Fibroblast of lung (primary cell): ENCODE measurements around the gene KCMF1. TPM values are rescaled to one million over a fixed set of nuclear protein-coding genes. Genes with fewer than 3 reads are reported as not detected.

Experiments used
- DNase-seq, 2 donors: peaks; one replicate each; pipeline versions ENCODE4 v3.0.0 to v3.0.0-alpha.2; 2010; ENCODE audit warnings: low read depth in 2 of 2
- H2AFZ ChIP-seq: 2 replicates; pipeline ENCODE4 v1.5.1; 2012; ENCODE audit warnings: low read length, control low read depth, inconsistent platforms
- H3K27ac ChIP-seq: 2 replicates; pipeline ENCODE4 v1.5.1; 2011; ENCODE audit warnings: low read length, control low read depth; ENCODE audit not compliant: insufficient read depth
- H3K27me3 ChIP-seq: 2 replicates; pipeline ENCODE4 v1.5.1; 2011; ENCODE audit warnings: mild to moderate bottlenecking, low read length; ENCODE audit not compliant: control insufficient read depth, insufficient read depth
- H3K36me3 ChIP-seq: 2 replicates; pipeline ENCODE4 v1.5.1; 2011; ENCODE audit warnings: low read length; ENCODE audit not compliant: control insufficient read depth, insufficient read depth
- H3K4me1 ChIP-seq: 2 replicates; pipeline ENCODE4 v1.5.1; 2011; ENCODE audit warnings: low read length; ENCODE audit not compliant: control insufficient read depth, insufficient read depth; ENCODE audit errors: extremely low read depth
- H3K4me2 ChIP-seq: 2 replicates; pipeline ENCODE4 v1.5.1; 2011; ENCODE audit warnings: low read length, control low read depth; ENCODE audit not compliant: insufficient read depth; ENCODE audit errors: extremely low read depth
- H3K4me3 ChIP-seq, 4 experiments: fragments of 200-600 bp in 1 of 4; sonication (generic) in 1 of 4; replicated peaks in 1 of 4; 2 replicates each; pipeline ENCODE4 v1.5.1; 2011 to 2016; ENCODE audit warnings: low read length in 4 of 4, low read depth in 3 of 4, mild to moderate bottlenecking in 3 of 4, control low read depth in 2 of 4, inconsistent platforms in 1 of 4, mixed read lengths in 1 of 4; ENCODE audit not compliant: insufficient read depth in 1 of 4; ENCODE audit errors: control extremely low read depth in 1 of 4
- H3K79me2 ChIP-seq: 2 replicates; pipeline ENCODE4 v1.5.1; 2012; ENCODE audit warnings: mild to moderate bottlenecking, low read length, inconsistent platforms; ENCODE audit not compliant: control insufficient read depth, insufficient read depth
- H3K9ac ChIP-seq: 2 replicates; pipeline ENCODE4 v1.5.1; 2011; ENCODE audit warnings: mild to moderate bottlenecking, low read length, control low read depth; ENCODE audit not compliant: insufficient read depth
- H3K9me3 ChIP-seq: 2 replicates; pipeline ENCODE4 v1.5.1; 2012; ENCODE audit warnings: low read depth, low read length; ENCODE audit not compliant: control insufficient read depth, insufficient read depth
- H4K20me1 ChIP-seq: 2 replicates; pipeline ENCODE4 v1.5.1; 2011; ENCODE audit warnings: low read length; ENCODE audit not compliant: control insufficient read depth, insufficient read depth; ENCODE audit errors: extremely low read depth
- EZH2 ChIP-seq: IDR thresholded peaks from 2 replicates; pipeline ENCODE4 v1.5.1; 2012; ENCODE audit warnings: low read length, control low read depth, mild to moderate bottlenecking; ENCODE audit errors: missing control alignments
- polyA plus RNA-seq, 2 donors: library from polyadenylated mRNA; depleted of rRNA in 1 of 2; stranded (reverse) in 1 of 2; unstranded in 1 of 2; fragments of >200 nt; gene quantifications; 2 replicates each; pipeline ENCODE4 v1.2.1, GENCODE V29; 2011 to 2012; ENCODE audit warnings: missing spikeins in 1 of 2
- total RNA-seq: library from RNA; depleted of rRNA; stranded (reverse); fragments of >200 nt; gene quantifications from 2 replicates; pipeline ENCODE4 v1.2.1, GENCODE V29; 2014
- TF ChIP-seq, protein P1 (sequence below), 2 donors: IDR thresholded peaks in 1 of 2; conservative IDR thresholded peaks in 1 of 2; 1 replicate in 1 of 2; 2 replicates in 1 of 2; pipeline ENCODE4 v1.5.1; 2011 to 2012; ENCODE audit warnings: low read length in 2 of 2, control low read depth in 1 of 2, inconsistent platforms in 1 of 2, low read depth in 1 of 2, mild to moderate bottlenecking in 1 of 2

The KCMF1 gene
- total and polyA plus RNA-seq, 2 donors (not counting 1 experiment from before 2014, with no cell fraction given), result 61.8 to 120 TPM

GRCh38 chr2:84971510-84972206 is 697 bp downstream of the KCMF1 start:
- Histone ChIP-seq H3K27ac (peak overlapping the region; percentile 93), H3K9ac (peak overlapping the region; percentile 92), H4K20me1 (no peaks in the 10 kb centered on the region), H3K4me2 (peak overlapping the region; percentile 91), H3K27me3 (no peaks in the 10 kb centered on the region), H3K79me2 (peaks cover 80% of the 10 kb centered on the region), H3K4me3 (peak overlapping the region; percentile 82 to 93 (median 91)), H3K36me3 (no peaks in the 10 kb centered on the region), H3K4me1 (no peaks in the 10 kb centered on the region), H3K9me3 (no peaks in the 10 kb centered on the region), H2AFZ (no peak overlapping the region)
- no peak for TF ChIP-seq EZH2
- TF ChIP-seq, protein P1, sequence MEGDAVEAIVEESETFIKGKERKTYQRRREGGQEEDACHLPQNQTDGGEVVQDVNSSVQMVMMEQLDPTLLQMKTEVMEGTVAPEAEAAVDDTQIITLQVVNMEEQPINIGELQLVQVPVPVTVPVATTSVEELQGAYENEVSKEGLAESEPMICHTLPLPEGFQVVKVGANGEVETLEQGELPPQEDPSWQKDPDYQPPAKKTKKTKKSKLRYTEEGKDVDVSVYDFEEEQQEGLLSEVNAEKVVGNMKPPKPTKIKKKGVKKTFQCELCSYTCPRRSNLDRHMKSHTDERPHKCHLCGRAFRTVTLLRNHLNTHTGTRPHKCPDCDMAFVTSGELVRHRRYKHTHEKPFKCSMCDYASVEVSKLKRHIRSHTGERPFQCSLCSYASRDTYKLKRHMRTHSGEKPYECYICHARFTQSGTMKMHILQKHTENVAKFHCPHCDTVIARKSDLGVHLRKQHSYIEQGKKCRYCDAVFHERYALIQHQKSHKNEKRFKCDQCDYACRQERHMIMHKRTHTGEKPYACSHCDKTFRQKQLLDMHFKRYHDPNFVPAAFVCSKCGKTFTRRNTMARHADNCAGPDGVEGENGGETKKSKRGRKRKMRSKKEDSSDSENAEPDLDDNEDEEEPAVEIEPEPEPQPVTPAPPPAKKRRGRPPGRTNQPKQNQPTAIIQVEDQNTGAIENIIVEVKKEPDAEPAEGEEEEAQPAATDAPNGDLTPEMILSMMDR (conservative IDR thresholded peaks at IDR 0.05 in 1 of 2, IDR thresholded peaks at IDR 0.05 in 1 of 2; ENCODE audit: low read depth in 1 of 2, low read length in 2 of 2), result no peak
- DNase-seq, result peak; percentile 40 to 51

DNA sequence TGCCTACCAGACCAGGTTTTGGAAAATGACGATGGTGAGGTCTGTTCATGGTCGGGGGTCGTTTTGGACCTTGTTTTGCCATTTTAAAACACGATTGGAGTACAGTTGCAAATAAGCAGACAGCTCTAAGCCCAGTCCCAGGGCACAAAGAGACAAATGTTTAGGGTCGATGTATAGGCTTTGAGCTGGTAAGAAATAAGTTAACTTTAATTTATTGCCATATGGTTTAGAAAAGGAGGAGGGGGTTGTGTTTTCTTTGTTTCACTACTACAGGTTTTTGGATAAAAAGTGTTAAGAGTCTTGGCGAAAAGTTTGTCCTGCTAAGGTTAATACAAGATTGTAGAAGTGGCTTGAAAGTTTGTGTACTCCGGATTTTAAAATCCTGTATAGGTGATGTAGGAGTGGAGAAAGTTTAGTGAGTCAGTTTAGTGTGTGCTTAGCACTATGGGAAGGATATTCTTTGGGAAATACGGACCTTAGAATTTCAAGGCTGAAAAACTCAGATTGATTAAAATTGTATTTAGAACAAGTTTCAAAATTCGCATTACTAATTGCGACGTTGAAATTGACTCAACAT is 1.3 kb downstream of the KCMF1 start:
- no peak overlapping the region for H2AFZ ChIP-seq
- H3K27ac ChIP-seq, result peak overlapping the region; percentile 93
- H3K4me1 ChIP-seq, result no peaks in the 10 kb centered on the region
- H3K27me3 ChIP-seq, result no peaks in the 10 kb centered on the region
- H3K36me3 ChIP-seq, result no peaks in the 10 kb centered on the region
- H3K4me3 ChIP-seq, result peak overlapping the region; percentile 82 to 93 (median 91)
- H3K9ac ChIP-seq, result peak overlapping the region; percentile 92
- no peaks in the 10 kb centered on the region for H3K9me3 ChIP-seq
- H3K4me2 ChIP-seq, result peak overlapping the region; percentile 91
- H3K79me2 ChIP-seq, result peaks cover 82% of the 10 kb centered on the region
- peak in 1 of 2 donors; percentile 34 for DNase-seq
- no peak for TF ChIP-seq EZH2
- TF ChIP-seq, protein P1 (conservative IDR thresholded peaks at IDR 0.05 in 1 of 2, IDR thresholded peaks at IDR 0.05 in 1 of 2; ENCODE audit: low read depth in 1 of 2, low read length in 2 of 2), result no peak
- H4K20me1 ChIP-seq, result no peaks in the 10 kb centered on the region

DNA sequence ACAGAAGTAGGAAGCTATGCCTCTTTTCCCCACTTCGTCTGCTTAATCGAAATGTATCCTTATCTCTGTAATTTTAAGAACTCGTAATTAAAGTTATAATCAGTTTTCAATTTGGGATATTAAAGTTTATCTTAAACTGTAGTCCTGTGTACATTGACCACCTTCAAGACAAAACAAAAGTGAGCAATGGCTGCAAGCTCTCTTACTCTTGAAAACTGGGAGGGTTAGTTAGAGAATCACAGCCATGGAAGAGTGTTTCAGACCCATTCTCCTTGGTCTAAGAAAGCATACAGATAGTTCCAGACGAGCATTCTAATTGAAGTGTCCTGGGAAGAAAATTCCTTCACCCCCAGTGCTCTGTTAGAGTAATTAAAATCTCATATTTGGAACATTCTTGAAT is 2.0 kb downstream of the KCMF1 start:
- Histone ChIP-seq H3K36me3 (no peaks in the 10 kb centered on the region), H3K27ac (peak overlapping the region; percentile 93), H3K4me2 (peak overlapping the region; percentile 91), H4K20me1 (no peaks in the 10 kb centered on the region), H3K4me1 (no peaks in the 10 kb centered on the region), H3K4me3 (peak overlapping the region; percentile 82 to 93 (median 91)), H2AFZ (no peak overlapping the region), H3K9me3 (no peaks in the 10 kb centered on the region), H3K27me3 (no peaks in the 10 kb centered on the region), H3K79me2 (peaks cover 85% of the 10 kb centered on the region), H3K9ac (peak overlapping the region; percentile 92)
- no peak for DNase-seq
- no peak for TF ChIP-seq EZH2
- TF ChIP-seq, protein P1 (conservative IDR thresholded peaks at IDR 0.05 in 1 of 2, IDR thresholded peaks at IDR 0.05 in 1 of 2; ENCODE audit: low read depth in 1 of 2, low read length in 2 of 2), result no peak
